ENCODE data around the gene LGALS7. TPM values are rescaled to one million over a fixed set of nuclear protein-coding genes. Genes with fewer than 3 reads are reported as not detected.
"Not testable (repeated sequence)": the region's sequence is repeated elsewhere in the genome, so short reads cannot be mapped to it uniquely, and the experiment has no call there.

Gene LGALS7
- polyA plus RNA-seq, 3 donors, result not detected

DNA sequence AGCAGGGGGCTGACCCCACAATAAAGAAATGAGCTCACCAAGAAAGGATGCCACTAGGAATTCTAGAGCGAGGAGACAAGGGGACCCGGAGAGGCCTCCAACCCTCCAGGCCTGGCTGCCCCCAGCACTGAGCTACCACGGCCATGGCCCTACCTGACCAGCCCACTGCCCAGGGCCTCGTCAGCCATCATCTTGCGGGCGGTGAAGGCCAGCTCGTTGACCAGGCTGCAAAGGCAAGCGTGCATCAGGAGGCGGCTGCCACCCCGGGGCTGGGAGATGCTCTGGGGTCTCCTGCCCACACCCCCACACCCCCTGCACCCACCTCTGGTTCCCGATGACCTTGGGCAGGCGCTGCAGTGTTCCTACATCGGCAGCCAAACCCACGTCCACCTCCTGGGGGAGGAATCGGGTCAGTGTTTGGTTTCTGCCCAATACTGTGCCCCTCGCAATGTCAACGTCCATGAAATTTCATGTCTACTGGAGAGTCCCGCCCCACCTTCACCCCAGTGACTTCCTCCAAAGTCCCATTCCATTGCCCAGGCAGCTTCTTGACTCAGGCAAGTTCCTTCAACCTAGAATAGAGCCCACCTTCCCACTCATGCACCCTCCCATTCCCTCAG lies 42.9 kb upstream of the LGALS7 start:
- Histone ChIP-seq H4K20me1 (ENCODE audit: insufficient read depth, low read length) (peaks cover 12% of the 10 kb centered on the region), H3K27ac (ENCODE audit: low read depth in 1 of 2, low read length in 2 of 2) (no peak overlapping the region), H3K79me2 (ENCODE audit: insufficient read depth, low read length) (peaks cover 6% of the 10 kb centered on the region), H3K4me2 (replicated peaks; ENCODE audit: extremely low read depth, low read length, poor library complexity, severe bottlenecking) (no peak overlapping the region), H3K36me3 (replicated peaks in 1 of 2; ENCODE audit: control insufficient read depth in 1 of 2, insufficient read depth in 2 of 2, low read length in 2 of 2) (peaks cover 50 to 62% of the 10 kb centered on the region in 2 donors), H2AFZ (ENCODE audit: insufficient read depth, low read depth, low read length, poor library complexity, severe bottlenecking) (no peak overlapping the region), H3K9me3 (replicated peaks in 1 of 2; ENCODE audit: control insufficient read depth in 1 of 2, insufficient read depth in 1 of 2, low read length in 2 of 2) (no peaks in the 10 kb centered on the region), H3K27me3 (ENCODE audit: control insufficient read depth in 2 of 2, insufficient read depth in 2 of 2, low read length in 2 of 2) (no peaks in the 10 kb centered on the region), H3K9ac (ENCODE audit: insufficient read depth, low read length, poor library complexity, severe bottlenecking) (no peak overlapping the region), H3K4me3 (replicated peaks in 1 of 3; ENCODE audit: low read depth in 2 of 3, low read length in 3 of 3) (no peak overlapping the region), H3K4me1 (ENCODE audit: control insufficient read depth in 1 of 2, insufficient read depth in 2 of 2, low read length in 2 of 2) (no peaks in the 10 kb centered on the region)
- intact Hi-C loops (cut with micrococcal nuclease), result no loop called here
- Mint-ChIP-seq H3K4me1 (no peaks in the 10 kb centered on the region), H3K36me3 (peaks cover 48 to 66% of the 10 kb centered on the region in 2 donors), H3K9me3 (no peaks in the 10 kb centered on the region), H3K27me3 (ENCODE audit: low read depth in 3 of 3) (peaks cover 0 to 2% (median 1%) of the 10 kb centered on the region in 3 donors), H3K4me3 (no peak overlapping the region), H3K27ac (peak overlapping the region in 1 of 7 donors; percentile 19)
- TF ChIP-seq, protein P1, sequence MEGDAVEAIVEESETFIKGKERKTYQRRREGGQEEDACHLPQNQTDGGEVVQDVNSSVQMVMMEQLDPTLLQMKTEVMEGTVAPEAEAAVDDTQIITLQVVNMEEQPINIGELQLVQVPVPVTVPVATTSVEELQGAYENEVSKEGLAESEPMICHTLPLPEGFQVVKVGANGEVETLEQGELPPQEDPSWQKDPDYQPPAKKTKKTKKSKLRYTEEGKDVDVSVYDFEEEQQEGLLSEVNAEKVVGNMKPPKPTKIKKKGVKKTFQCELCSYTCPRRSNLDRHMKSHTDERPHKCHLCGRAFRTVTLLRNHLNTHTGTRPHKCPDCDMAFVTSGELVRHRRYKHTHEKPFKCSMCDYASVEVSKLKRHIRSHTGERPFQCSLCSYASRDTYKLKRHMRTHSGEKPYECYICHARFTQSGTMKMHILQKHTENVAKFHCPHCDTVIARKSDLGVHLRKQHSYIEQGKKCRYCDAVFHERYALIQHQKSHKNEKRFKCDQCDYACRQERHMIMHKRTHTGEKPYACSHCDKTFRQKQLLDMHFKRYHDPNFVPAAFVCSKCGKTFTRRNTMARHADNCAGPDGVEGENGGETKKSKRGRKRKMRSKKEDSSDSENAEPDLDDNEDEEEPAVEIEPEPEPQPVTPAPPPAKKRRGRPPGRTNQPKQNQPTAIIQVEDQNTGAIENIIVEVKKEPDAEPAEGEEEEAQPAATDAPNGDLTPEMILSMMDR (IDR thresholded peaks at IDR 0.05), result no peak
- no peak for DNase-seq
- 98% methylated on average over 15 of the region's 18 CpGs for WGBS (ENCODE audit: insufficient coverage)

DNA sequence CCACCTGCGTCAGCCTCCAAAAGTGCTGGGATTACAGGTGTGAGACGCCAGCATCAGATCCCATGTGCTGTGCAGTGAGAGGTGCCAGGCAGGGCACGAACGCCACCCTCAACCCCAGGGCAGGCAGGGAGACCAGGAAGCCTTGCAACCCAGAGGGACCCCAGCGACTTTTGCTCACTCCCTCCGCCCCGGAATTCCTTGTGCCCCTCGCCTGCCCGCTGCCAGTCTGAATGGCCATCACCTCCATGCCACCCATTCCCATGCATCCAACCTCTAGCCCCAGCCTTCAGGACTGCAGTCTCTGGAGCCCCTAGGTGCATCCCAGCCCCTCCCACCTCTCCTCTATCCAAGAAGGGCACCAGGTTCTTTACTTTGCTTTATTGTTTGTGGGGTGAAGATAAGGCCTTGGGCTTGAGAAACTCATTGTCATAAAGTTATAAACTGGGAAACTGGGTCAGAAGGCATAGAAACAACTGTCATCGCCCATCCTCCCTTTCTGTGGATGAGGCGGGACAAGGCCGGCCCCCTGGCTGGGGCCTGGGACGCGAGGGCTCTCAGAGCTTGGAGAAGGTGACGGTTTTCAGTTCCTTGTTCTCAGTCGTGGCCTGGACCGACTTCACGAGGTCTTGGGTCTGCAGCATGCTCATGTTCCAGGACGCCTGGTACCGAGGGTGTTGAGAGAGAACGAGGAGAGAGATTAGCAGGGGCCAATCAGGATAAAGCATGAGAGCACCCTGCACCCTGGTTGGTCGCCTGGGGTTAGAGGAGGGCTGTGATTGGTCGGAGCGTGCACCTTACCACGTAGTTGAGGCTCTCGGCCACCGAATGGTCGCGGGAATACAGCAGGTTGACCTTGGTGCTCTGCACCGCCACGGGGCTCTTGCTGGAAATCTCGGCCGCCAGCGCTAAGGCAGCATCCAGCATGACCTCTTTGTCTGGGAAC lies 42.0 kb upstream of the LGALS7 start:
- DNase-seq, result no peak
- no peak overlapping the region for H3K4me3 ChIP-seq (replicated peaks in 1 of 3; ENCODE audit: low read depth in 2 of 3, low read length in 3 of 3)
- intact Hi-C loops (cut with micrococcal nuclease), result no loop called here
- H3K9ac ChIP-seq (ENCODE audit: insufficient read depth, low read length, poor library complexity, severe bottlenecking), result no peak overlapping the region
- peaks cover 42 to 53% of the 10 kb centered on the region in 2 donors for H3K36me3 ChIP-seq (replicated peaks in 1 of 2; ENCODE audit: control insufficient read depth in 1 of 2, insufficient read depth in 2 of 2, low read length in 2 of 2)
- H3K27me3 Mint-ChIP-seq (ENCODE audit: low read depth in 3 of 3), result peaks cover 0 to 2% (median 1%) of the 10 kb centered on the region in 3 donors
- peaks cover 4% of the 10 kb centered on the region for H4K20me1 ChIP-seq (ENCODE audit: insufficient read depth, low read length)
- no peaks in the 10 kb centered on the region for H3K27me3 ChIP-seq (ENCODE audit: control insufficient read depth in 2 of 2, insufficient read depth in 2 of 2, low read length in 2 of 2)
- TF ChIP-seq, protein P1 (IDR thresholded peaks at IDR 0.05), result no peak
- peaks cover 6% of the 10 kb centered on the region for H3K79me2 ChIP-seq (ENCODE audit: insufficient read depth, low read length)
- H3K36me3 Mint-ChIP-seq, result peaks cover 39 to 57% of the 10 kb centered on the region in 2 donors
- H3K4me1 ChIP-seq (ENCODE audit: control insufficient read depth in 1 of 2, insufficient read depth in 2 of 2, low read length in 2 of 2), result no peaks in the 10 kb centered on the region
- H3K27ac Mint-ChIP-seq, result peak overlapping the region in 1 of 7 donors; percentile 57
- H2AFZ ChIP-seq (ENCODE audit: insufficient read depth, low read depth, low read length, poor library complexity, severe bottlenecking), result no peak overlapping the region
- H3K4me3 Mint-ChIP-seq, result no peak overlapping the region
- H3K9me3 Mint-ChIP-seq, result no peaks in the 10 kb centered on the region
- no peaks in the 10 kb centered on the region for H3K9me3 ChIP-seq (replicated peaks in 1 of 2; ENCODE audit: control insufficient read depth in 1 of 2, insufficient read depth in 1 of 2, low read length in 2 of 2)
- 94% methylated on average over 28 of the region's 34 CpGs for WGBS (ENCODE audit: insufficient coverage)
- H3K27ac ChIP-seq (ENCODE audit: low read depth in 1 of 2, low read length in 2 of 2), result no peak overlapping the region
- H3K4me2 ChIP-seq (replicated peaks; ENCODE audit: extremely low read depth, low read length, poor library complexity, severe bottlenecking), result no peak overlapping the region
- H3K4me1 Mint-ChIP-seq, result no peaks in the 10 kb centered on the region

- H3K27me3 ChIP-seq (ENCODE audit: control insufficient read depth in 2 of 2, insufficient read depth in 2 of 2, low read length in 2 of 2); H2AFZ ChIP-seq (ENCODE audit: insufficient read depth, low read depth, low read length, poor library complexity, severe bottlenecking); H3K79me2 ChIP-seq (ENCODE audit: insufficient read depth, low read length); H3K9me3 Mint-ChIP-seq; DNase-seq; intact Hi-C loops (cut with micrococcal nuclease); H3K27ac Mint-ChIP-seq; H3K4me1 Mint-ChIP-seq; H3K4me1 ChIP-seq (ENCODE audit: control insufficient read depth in 1 of 2, insufficient read depth in 2 of 2, low read length in 2 of 2); H3K4me3 ChIP-seq (replicated peaks in 1 of 3; ENCODE audit: low read depth in 2 of 3, low read length in 3 of 3); H3K9me3 ChIP-seq (replicated peaks in 1 of 2; ENCODE audit: control insufficient read depth in 1 of 2, insufficient read depth in 1 of 2, low read length in 2 of 2); H3K9ac ChIP-seq (ENCODE audit: insufficient read depth, low read length, poor library complexity, severe bottlenecking); H3K4me3 Mint-ChIP-seq; H3K27ac ChIP-seq (ENCODE audit: low read depth in 1 of 2, low read length in 2 of 2); H4K20me1 ChIP-seq (ENCODE audit: insufficient read depth, low read length); H3K27me3 Mint-ChIP-seq (ENCODE audit: low read depth in 3 of 3); H3K4me2 ChIP-seq (replicated peaks; ENCODE audit: extremely low read depth, low read length, poor library complexity, severe bottlenecking): not testable (repeated sequence)
- WGBS (ENCODE audit: insufficient coverage), result no CpG with 5 or more reads among the region's 2 CpGs
- H3K36me3 ChIP-seq (replicated peaks in 1 of 2; ENCODE audit: control insufficient read depth in 1 of 2, insufficient read depth in 2 of 2, low read length in 2 of 2), result peaks cover 37 to 43% of the 10 kb centered on the region in 2 donors
- H3K36me3 Mint-ChIP-seq, result peaks cover 31 to 45% of the 10 kb centered on the region in 2 donors
Observed at GRCh38 chr19:38813932-38814331, 40.6 kb upstream of the LGALS7 start.
